ENCODE data around the gene FAM241A. TPM values are rescaled to one million over a fixed set of nuclear protein-coding genes. Genes with fewer than 3 reads are reported as not detected.

Gene FAM241A
- total RNA-seq, 4 donors from 2014 or later, result 4.0 to 5.6 (median 4.6) TPM

GRCh38 chr4:112141366-112142138, 3.7 kb upstream of the FAM241A start:
- WGBS, 2 donors, result 73% methylated on average over 6 of the region's 6 CpGs
- intact Hi-C loops (cut with DNase I; ENCODE audit: low total_unique reads), result no loop called here
- no peak overlapping the region for H3K4me3 ChIP-seq (ENCODE audit: low read depth, poor library complexity, severe bottlenecking)
- DNase-seq (ENCODE audit: low spot score in 2 of 2), result no peak
- TF ChIP-seq CTCF (IDR thresholded peaks at IDR 0.05) (no peak), POLR2A (IDR thresholded peaks at IDR 0.05) (no peak)

DNA sequence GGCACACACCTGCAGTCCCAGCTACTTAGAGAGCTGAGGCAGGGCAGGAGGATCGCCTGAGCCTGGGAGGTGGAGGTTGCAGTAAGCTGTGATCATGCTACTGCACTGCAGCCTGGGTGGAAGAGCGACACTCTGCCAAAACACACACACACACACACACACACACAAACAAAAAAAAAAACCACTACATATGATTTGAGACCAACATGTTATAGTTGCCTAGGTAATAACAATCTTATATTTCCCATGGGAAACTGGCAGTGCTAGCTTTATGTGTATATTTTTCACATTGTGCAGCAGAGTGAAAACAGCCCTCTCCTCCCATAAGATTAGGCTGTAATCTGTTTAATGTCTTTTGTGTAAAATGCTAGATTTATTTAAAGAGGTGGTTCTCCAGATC, 3.1 kb upstream of the FAM241A start:
- no peak for TF ChIP-seq CTCF (IDR thresholded peaks at IDR 0.05)
- TF ChIP-seq POLR2A (IDR thresholded peaks at IDR 0.05), result no peak
- no peak overlapping the region for H3K4me3 ChIP-seq (ENCODE audit: low read depth, poor library complexity, severe bottlenecking)
- DNase-seq (ENCODE audit: low spot score in 2 of 2), result no peak
- WGBS, 2 donors, result 68 to 84% methylated on average over 2 of the region's 2 CpGs
- intact Hi-C loops (cut with DNase I; ENCODE audit: low total_unique reads), result no loop called here

DNA sequence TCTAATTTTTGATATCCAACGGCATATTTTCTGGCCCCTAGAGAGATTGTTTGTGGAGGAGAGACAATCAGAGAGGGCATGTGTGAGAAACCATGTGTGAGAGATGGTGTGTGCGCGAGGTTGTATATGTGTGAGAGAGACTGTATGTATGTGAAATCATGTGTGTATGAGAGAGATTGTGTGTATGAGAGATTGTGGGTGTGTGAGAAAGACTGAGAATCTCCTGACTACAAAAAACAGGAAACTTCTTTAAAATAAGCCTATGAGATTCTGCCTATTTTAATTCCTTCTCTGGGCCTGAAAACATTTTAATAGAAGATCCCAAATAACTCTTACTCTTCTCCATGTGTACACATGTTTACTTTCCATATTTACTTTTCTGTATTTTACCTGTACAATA, 1.5 kb upstream of the FAM241A start:
- 90 to 94% methylated on average over 3 of the region's 3 CpGs for WGBS, 2 donors
- no peak overlapping the region for H3K4me3 ChIP-seq (ENCODE audit: low read depth, poor library complexity, severe bottlenecking)
- DNase-seq (ENCODE audit: low spot score in 2 of 2), result no peak
- intact Hi-C loops (cut with DNase I; ENCODE audit: low total_unique reads), result no loop called here
- TF ChIP-seq CTCF (IDR thresholded peaks at IDR 0.05) (no peak), POLR2A (IDR thresholded peaks at IDR 0.05) (no peak)

- no peak for DNase-seq (ENCODE audit: low spot score in 2 of 2)
- H3K4me3 ChIP-seq (ENCODE audit: low read depth, poor library complexity, severe bottlenecking), result no peak overlapping the region
- TF ChIP-seq POLR2A (IDR thresholded peaks at IDR 0.05) (no peak), CTCF (IDR thresholded peaks at IDR 0.05) (no peak)
- whole genome bisulfite sequencing, 2 donors, result 61 to 70% methylated on average over 19 to 20 of the region's 20 CpGs
- intact Hi-C loops (cut with DNase I; ENCODE audit: low total_unique reads), result no loop called here
Measured at GRCh38 chr4:112144546-112145325, 518 bp upstream of the FAM241A start.

DNA sequence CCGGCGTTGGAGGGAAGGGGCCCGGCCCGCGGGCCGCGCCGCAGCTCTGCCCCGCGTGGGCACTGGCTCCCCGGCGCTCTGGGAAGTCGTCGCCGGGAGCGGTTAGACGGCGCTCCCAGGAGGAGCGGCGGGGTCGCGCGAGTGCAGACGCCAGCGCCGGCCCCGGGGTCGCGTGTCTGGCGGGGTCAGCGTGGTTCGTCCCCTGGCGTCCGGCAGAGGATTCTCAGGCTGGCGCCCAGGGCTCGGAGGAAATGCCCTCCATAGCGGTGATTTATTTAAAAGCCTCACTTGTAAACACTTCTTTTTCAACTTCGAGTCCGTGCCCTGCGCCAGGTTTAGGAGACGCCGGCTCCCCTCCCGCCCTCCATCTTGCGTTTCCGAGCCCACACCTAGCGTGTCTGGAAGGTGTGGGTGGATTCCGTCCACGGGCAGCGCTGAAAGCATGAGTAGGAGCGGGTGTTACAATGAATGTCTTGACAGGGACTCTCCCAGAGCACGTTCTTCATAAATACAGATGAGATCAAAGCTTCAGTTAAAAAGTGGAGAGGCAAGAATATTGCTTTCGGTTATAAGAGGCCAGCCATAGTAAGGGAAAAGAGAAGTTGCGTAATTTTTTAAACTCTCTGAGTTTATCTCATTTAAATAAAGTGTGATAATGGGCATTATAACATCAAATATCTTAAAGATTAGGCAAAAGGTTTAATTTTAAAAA, 692 bp downstream of the FAM241A start:
- peak; percentile 23 to 88 for DNase-seq (ENCODE audit: low spot score in 2 of 2)
- WGBS, 2 donors, result 0% methylated on average over 31 to 53 of the region's 53 CpGs
- peak overlapping the region; percentile 63 for H3K4me3 ChIP-seq (ENCODE audit: low read depth, poor library complexity, severe bottlenecking)
- TF ChIP-seq POLR2A (IDR thresholded peaks at IDR 0.05), result no peak
- no peak for TF ChIP-seq CTCF (IDR thresholded peaks at IDR 0.05)
- intact Hi-C loops (cut with DNase I; ENCODE audit: low total_unique reads), result no loop called here

Measured in lower leg skin (tissue), 4 donors.